Measurements from ENCODE around the gene FARS2.

GRCh38 chr6:5697508-5697907, 436.2 kb downstream of the FARS2 start:
- TF ChIP-seq CTCF (IDR thresholded peaks at IDR 0.05), result no peak
- TF ChIP-seq POLR2A (IDR thresholded peaks at IDR 0.05), result no peak
- TF ChIP-seq EP300 (IDR thresholded peaks at IDR 0.05), result no peak
